ENCODE data around the gene PRAMEF26.
"Not testable (repeated sequence)": the region's sequence is repeated elsewhere in the genome, so short reads cannot be mapped to it uniquely, and the experiment has no call there.

- TF ChIP-seq, protein P1, sequence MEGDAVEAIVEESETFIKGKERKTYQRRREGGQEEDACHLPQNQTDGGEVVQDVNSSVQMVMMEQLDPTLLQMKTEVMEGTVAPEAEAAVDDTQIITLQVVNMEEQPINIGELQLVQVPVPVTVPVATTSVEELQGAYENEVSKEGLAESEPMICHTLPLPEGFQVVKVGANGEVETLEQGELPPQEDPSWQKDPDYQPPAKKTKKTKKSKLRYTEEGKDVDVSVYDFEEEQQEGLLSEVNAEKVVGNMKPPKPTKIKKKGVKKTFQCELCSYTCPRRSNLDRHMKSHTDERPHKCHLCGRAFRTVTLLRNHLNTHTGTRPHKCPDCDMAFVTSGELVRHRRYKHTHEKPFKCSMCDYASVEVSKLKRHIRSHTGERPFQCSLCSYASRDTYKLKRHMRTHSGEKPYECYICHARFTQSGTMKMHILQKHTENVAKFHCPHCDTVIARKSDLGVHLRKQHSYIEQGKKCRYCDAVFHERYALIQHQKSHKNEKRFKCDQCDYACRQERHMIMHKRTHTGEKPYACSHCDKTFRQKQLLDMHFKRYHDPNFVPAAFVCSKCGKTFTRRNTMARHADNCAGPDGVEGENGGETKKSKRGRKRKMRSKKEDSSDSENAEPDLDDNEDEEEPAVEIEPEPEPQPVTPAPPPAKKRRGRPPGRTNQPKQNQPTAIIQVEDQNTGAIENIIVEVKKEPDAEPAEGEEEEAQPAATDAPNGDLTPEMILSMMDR (IDR thresholded peaks at IDR 0.05), result not testable (repeated sequence)
- not testable (repeated sequence) for TF ChIP-seq POLR2A, POLR2AphosphoS5 (IDR thresholded peaks at IDR 0.05)
Measured at GRCh38 chr1:13201309-13201708, 45.5 kb upstream of the PRAMEF26 start, which contains the start of gene PRAMEF13.
